Thyroid gland (tissue), 4 donors: ENCODE data around the gene DEPDC1.

Experiments used
- CTCF ChIP-seq, 6 experiments: fragments of 200-600 bp in 3 of 6; fragments of 450-650 bp in 3 of 6; sonication (generic) in 3 of 6; IDR thresholded peaks; one replicate each; pipeline ENCODE4 v1.5.1; 2016 to 2019; ENCODE audit warnings: antibody characterized with exemption in 6 of 6, mild to moderate bottlenecking in 2 of 6, inconsistent platforms in 1 of 6, moderate library complexity in 1 of 6
- POLR2A ChIP-seq, 2 donors: fragments of 450-650 bp; IDR thresholded peaks; one replicate each; pipeline ENCODE4 v1.6.1; 2017; ENCODE audit warnings: antibody characterized with exemption in 2 of 2, mild to moderate bottlenecking in 2 of 2, moderate library complexity in 1 of 2

GRCh38 chr1:68433395-68433794 is 63.5 kb downstream of the DEPDC1 start:
- TF ChIP-seq POLR2A (IDR thresholded peaks at IDR 0.05) (no peak), CTCF (IDR thresholded peaks at IDR 0.05) (no peak)
